ENCODE data around the gene NALCN.

GRCh38 chr13:101454767-101455166, 38.5 kb upstream of the NALCN start:
- TF ChIP-seq YY1 (IDR thresholded peaks at IDR 0.05; ENCODE audit: insufficient read depth, insufficient read length): no peak
- no peak for TF ChIP-seq SUZ12 (IDR thresholded peaks at IDR 0.05; ENCODE audit: extremely low read depth, insufficient read depth, insufficient read length)
